Choroid plexus epithelial cell (primary cell): ENCODE measurements around the gene SPAG8.

Experiments used
- DNase-seq: peaks from one replicate; pipeline ENCODE4 v3.0.0-alpha.2; 2010; ENCODE audit warnings: low read depth
- H3K4me3 ChIP-seq: 2 replicates; pipeline ENCODE4 v1.5.1; 2011; ENCODE audit warnings: low read depth, mild to moderate bottlenecking, control low read depth, low read length, moderate library complexity
- CTCF ChIP-seq: conservative IDR thresholded peaks from 2 replicates; pipeline ENCODE4 v1.5.1; 2011; ENCODE audit warnings: low read depth, mild to moderate bottlenecking, control low read depth, inconsistent platforms, low read length, moderate library complexity

Gene SPAG8

GRCh38 chr9:35793461-35793860, 18.6 kb downstream of the SPAG8 start:
- TF ChIP-seq CTCF, result no peak
- no peak for DNase-seq
- H3K4me3 ChIP-seq, result no peak overlapping the region

GRCh38 chr9:35792826-35793225, 19.2 kb downstream of the SPAG8 start:
- TF ChIP-seq CTCF, result no peak
- DNase-seq, result no peak
- H3K4me3 ChIP-seq, result no peak overlapping the region

GRCh38 chr9:35792024-35792813, 19.8 kb downstream of the SPAG8 start:
- DNase-seq, result no peak
- no peak for TF ChIP-seq CTCF
- H3K4me3 ChIP-seq, result peak overlapping the region; percentile 63

GRCh38 chr9:35791297-35791921, 20.7 kb downstream of the SPAG8 start, which contains the start of gene NPR2:
Gene NPR2 (plus strand): TSS chr9:35791591. CDS start chr9:35792409, 818 bp downstream.
- H3K4me3 ChIP-seq, result peak within 1 kb of the TSS; percentile 63
- peak; percentile 30 for DNase-seq
- no peak for TF ChIP-seq CTCF

- DNase-seq, result peak; percentile 92
- peak overlapping the region; percentile 63 for H3K4me3 ChIP-seq
- TF ChIP-seq CTCF, result peak; percentile 90
These were observed 21.4 kb downstream of the SPAG8 start for GRCh38 chr9:35790385-35791296.

- H3K4me3 ChIP-seq, result no peak overlapping the region
- TF ChIP-seq CTCF, result no peak
- no peak for DNase-seq
These were observed 22.1 kb downstream of the SPAG8 start for GRCh38 chr9:35790025-35790384.
